Measurements from ENCODE around the gene SON.

SON gene

GRCh38 chr21:33584455-33584854 is 41.6 kb downstream of the SON start:
- Histone ChIP-seq H3K27me3 (ENCODE audit: insufficient read depth, poor library complexity, severe bottlenecking) (no peaks in the 10 kb centered on the region), H3K4me3 (replicated peaks; ENCODE audit: insufficient read depth, low read length) (no peak overlapping the region), H3K27ac (replicated peaks) (no peak overlapping the region)
- no peak for TF ChIP-seq GABPA (IDR thresholded peaks at IDR 0.05; ENCODE audit: low read depth)
- no peak for TF ChIP-seq POLR2AphosphoS5 (IDR thresholded peaks at IDR 0.05; ENCODE audit: low read depth)
- TF ChIP-seq, protein P1, sequence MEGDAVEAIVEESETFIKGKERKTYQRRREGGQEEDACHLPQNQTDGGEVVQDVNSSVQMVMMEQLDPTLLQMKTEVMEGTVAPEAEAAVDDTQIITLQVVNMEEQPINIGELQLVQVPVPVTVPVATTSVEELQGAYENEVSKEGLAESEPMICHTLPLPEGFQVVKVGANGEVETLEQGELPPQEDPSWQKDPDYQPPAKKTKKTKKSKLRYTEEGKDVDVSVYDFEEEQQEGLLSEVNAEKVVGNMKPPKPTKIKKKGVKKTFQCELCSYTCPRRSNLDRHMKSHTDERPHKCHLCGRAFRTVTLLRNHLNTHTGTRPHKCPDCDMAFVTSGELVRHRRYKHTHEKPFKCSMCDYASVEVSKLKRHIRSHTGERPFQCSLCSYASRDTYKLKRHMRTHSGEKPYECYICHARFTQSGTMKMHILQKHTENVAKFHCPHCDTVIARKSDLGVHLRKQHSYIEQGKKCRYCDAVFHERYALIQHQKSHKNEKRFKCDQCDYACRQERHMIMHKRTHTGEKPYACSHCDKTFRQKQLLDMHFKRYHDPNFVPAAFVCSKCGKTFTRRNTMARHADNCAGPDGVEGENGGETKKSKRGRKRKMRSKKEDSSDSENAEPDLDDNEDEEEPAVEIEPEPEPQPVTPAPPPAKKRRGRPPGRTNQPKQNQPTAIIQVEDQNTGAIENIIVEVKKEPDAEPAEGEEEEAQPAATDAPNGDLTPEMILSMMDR (IDR thresholded peaks at IDR 0.05; ENCODE audit: insufficient read depth, low read length), result no peak
- no peak for TF ChIP-seq SPI1 (IDR thresholded peaks at IDR 0.05; ENCODE audit: borderline replicate concordance, low read depth)
- no peak for TF ChIP-seq REST (IDR thresholded peaks at IDR 0.05; ENCODE audit: insufficient replicate concordance, low read depth)
- DNase-seq (ENCODE audit: low read depth in 1 of 2, low spot score in 1 of 2), result no peak

DNA sequence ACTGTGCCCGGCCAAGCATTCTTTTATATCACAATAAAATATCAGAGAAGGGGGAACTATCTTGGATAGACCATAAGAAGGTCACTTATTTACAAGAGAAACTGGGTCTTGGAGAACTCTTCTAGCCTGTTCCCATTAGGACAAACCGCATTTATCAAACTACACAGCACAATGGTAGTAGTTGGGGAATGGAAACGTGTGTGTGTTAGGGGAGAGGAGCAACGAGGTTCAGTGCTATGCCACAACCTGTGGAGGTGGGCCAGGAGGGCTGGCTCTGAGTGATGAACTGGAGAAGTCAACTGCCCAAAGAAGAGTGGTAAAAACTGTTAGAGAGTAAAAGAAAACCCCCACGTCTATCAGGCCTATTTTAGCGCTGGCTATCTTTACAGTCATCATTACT is 44.1 kb downstream of the SON start:
- Histone ChIP-seq H3K27ac (replicated peaks) (no peak overlapping the region), H3K27me3 (ENCODE audit: insufficient read depth, poor library complexity, severe bottlenecking) (no peaks in the 10 kb centered on the region), H3K4me3 (replicated peaks; ENCODE audit: insufficient read depth, low read length) (no peak overlapping the region)
- no peak for DNase-seq (ENCODE audit: low read depth in 1 of 2, low spot score in 1 of 2)
- TF ChIP-seq REST (IDR thresholded peaks at IDR 0.05; ENCODE audit: insufficient replicate concordance, low read depth), result no peak
- no peak for TF ChIP-seq GABPA (IDR thresholded peaks at IDR 0.05; ENCODE audit: low read depth)
- no peak for TF ChIP-seq SPI1 (IDR thresholded peaks at IDR 0.05; ENCODE audit: borderline replicate concordance, low read depth)
- TF ChIP-seq POLR2AphosphoS5 (IDR thresholded peaks at IDR 0.05; ENCODE audit: low read depth), result no peak
- TF ChIP-seq, protein P1 (IDR thresholded peaks at IDR 0.05; ENCODE audit: insufficient read depth, low read length), result no peak

GRCh38 chr21:33587792-33588484 is 45.1 kb downstream of the SON start:
- H3K27me3 ChIP-seq (ENCODE audit: insufficient read depth, poor library complexity, severe bottlenecking), result no peaks in the 10 kb centered on the region
- H3K4me3 ChIP-seq (replicated peaks; ENCODE audit: insufficient read depth, low read length), result peak overlapping the region; percentile 74
- peak overlapping the region; percentile 54 for H3K27ac ChIP-seq (replicated peaks)
- TF ChIP-seq GABPA (IDR thresholded peaks at IDR 0.05; ENCODE audit: low read depth) (no peak), SPI1 (IDR thresholded peaks at IDR 0.05; ENCODE audit: borderline replicate concordance, low read depth) (no peak), REST (IDR thresholded peaks at IDR 0.05; ENCODE audit: insufficient replicate concordance, low read depth) (no peak), POLR2AphosphoS5 (IDR thresholded peaks at IDR 0.05; ENCODE audit: low read depth) (no peak)
- TF ChIP-seq, protein P1 (IDR thresholded peaks at IDR 0.05; ENCODE audit: insufficient read depth, low read length), result no peak
- DNase-seq (ENCODE audit: low read depth in 1 of 2, low spot score in 1 of 2), result peak in 1 of 2 experiments; percentile 30
